ENCODE data around the gene MS4A3. TPM values are rescaled to one million over a fixed set of nuclear protein-coding genes. Genes with fewer than 3 reads are reported as not detected.

MS4A3 gene, protein sequence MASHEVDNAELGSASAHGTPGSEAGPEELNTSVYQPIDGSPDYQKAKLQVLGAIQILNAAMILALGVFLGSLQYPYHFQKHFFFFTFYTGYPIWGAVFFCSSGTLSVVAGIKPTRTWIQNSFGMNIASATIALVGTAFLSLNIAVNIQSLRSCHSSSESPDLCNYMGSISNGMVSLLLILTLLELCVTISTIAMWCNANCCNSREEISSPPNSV
- total RNA-seq (2014; rRNA removed; shearing (Covaris generic)): not detected in 2 replicates

DNA sequence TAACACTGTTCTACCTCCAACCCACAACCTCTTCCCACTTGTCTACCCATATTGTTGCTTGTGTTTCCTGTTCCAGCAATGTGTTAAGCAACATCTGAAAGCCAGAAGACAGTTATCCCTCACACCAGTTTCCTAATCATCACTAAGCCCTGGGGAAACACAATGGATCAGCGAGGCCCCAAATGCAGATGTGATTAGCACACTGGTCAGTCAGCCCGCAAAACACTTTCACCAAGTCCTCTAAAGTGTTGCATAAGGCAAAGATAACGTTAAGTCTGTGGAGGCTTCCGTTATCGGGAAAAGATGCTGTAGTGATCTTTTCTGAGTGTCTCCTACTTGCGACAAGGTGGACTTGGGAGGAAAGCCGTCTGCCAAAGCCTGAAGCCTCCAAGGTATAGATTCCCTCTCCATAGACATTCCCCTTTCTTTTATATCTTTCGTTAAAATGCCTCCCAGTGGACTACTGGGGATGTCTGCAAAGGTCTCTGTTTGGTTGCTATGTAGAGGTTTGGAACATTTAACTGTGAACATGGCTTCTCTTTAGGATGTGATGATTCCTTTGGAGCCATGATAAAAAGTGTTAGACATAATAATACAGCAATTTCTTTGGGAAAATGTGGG, at the start of gene MS4A3:
MS4A3 (plus strand) TSS at position 317 of the 621 bp plus-strand sequence. CDS start 4,496 bp downstream, outside the sequence.

DNA sequence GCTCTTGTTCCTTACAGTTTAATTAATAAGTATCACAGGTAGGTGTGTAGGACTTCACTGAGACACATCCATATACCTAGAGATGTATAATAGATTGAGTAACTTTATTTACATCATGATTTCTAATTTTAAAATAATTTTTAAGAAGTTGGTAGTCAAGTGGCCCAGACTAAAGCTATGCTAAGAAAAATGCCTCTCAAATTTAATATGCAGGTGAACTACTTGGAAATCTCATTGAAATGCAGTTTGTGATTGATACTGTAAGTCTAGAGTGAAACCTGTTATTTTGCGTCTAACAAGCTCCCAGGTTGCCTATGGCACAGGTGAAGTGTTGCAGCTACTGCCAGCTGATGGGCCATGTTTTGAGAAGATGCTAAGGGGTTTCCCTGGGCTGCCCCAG, 39.6 kb upstream of the MS4A3 start, which contains the start of gene OOSP4B:
OOSP4B (plus strand) TSS at position 301 of the 400 bp plus-strand sequence.

GRCh38 chr11:60040109-60040508, 16.4 kb upstream of the MS4A3 start, which contains the start of gene OOSP2:
OOSP2 (plus strand) TSS chr11:60040409; CDS start chr11:60040460, 51 bp downstream.

DNA sequence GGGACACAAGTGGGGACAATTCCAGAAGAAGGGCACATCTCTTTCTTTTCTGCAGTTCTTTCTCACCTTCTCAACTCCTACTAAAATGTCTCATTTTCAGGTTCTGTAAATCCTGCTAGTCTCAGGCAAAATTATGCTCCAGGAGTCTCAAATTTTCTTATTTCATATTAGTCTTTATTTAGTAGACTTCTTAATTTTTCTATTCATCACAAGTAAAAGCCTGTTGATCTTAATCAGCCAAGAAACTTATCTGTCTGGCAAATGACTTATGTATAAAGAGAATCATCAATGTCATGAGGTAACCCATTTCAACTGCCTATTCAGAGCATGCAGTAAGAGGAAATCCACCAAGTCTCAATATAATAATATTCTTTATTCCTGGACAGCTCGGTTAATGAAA, 31.9 kb downstream of the MS4A3 start, which contains the start of gene MS4A2:
MS4A2 (plus strand) TSS at position 301 of the 400 bp plus-strand sequence. CDS start 102 bp downstream, outside the sequence.

Other genes starting within 250 kb of the MS4A3 start
- gene MRPL16, start 245.9 kb upstream of the MS4A3 start, total RNA-seq (2014; rRNA removed; shearing (Covaris generic)): 88.9 and 99.5 TPM in 2 replicates
- not detected in 2 replicates for gene CBLIF, start 211.2 kb upstream of the MS4A3 start, total RNA-seq (2014; rRNA removed; shearing (Covaris generic))
- gene TCN1, start 190.2 kb upstream of the MS4A3 start, total RNA-seq (2014; rRNA removed; shearing (Covaris generic)): 2.2 and 8.6 TPM in 2 replicates
- not detected in 2 replicates for gene OOSP3, start 177.9 kb upstream of the MS4A3 start, total RNA-seq (2014; rRNA removed; shearing (Covaris generic))
- not detected in 2 replicates for gene OOSP1, start 118.2 kb upstream of the MS4A3 start, total RNA-seq (2014; rRNA removed; shearing (Covaris generic))
- not detected in 2 replicates for gene OOSP4A, start 92.6 kb upstream of the MS4A3 start, total RNA-seq (2014; rRNA removed; shearing (Covaris generic))
- not detected in 2 replicates for gene OOSP4B, start 39.5 kb upstream of the MS4A3 start, total RNA-seq (2014; rRNA removed; shearing (Covaris generic))
- not detected in 2 replicates for gene OOSP2, start 16.3 kb upstream of the MS4A3 start, total RNA-seq (2014; rRNA removed; shearing (Covaris generic))
- gene MS4A2, start 32.0 kb downstream of the MS4A3 start, total RNA-seq (2014; rRNA removed; shearing (Covaris generic)): not detected in 2 replicates
- not detected in 2 replicates for gene MS4A6A, start 126.4 kb downstream of the MS4A3 start, total RNA-seq (2014; rRNA removed; shearing (Covaris generic))
- not detected in 2 replicates for gene MS4A4E, start 186.5 kb downstream of the MS4A3 start, total RNA-seq (2014; rRNA removed; shearing (Covaris generic))
- not detected in 2 replicates for gene MS4A4A, start 224.0 kb downstream of the MS4A3 start, total RNA-seq (2014; rRNA removed; shearing (Covaris generic))